GM18502 (cell line): ENCODE results near the gene SASH1.
A peak's percentile ranks its signal among the peaks of the same experiment; 100 is the strongest.

Experiments
- ATAC-seq: cut with Tn5 transposase; IDR thresholded peaks from one replicate; pipeline ENCODE4 v1.9.1; 2021; ENCODE audit warnings: mild to moderate bottlenecking; ENCODE audit not compliant: unreplicated experiment, poor library complexity

The SASH1 gene

DNA sequence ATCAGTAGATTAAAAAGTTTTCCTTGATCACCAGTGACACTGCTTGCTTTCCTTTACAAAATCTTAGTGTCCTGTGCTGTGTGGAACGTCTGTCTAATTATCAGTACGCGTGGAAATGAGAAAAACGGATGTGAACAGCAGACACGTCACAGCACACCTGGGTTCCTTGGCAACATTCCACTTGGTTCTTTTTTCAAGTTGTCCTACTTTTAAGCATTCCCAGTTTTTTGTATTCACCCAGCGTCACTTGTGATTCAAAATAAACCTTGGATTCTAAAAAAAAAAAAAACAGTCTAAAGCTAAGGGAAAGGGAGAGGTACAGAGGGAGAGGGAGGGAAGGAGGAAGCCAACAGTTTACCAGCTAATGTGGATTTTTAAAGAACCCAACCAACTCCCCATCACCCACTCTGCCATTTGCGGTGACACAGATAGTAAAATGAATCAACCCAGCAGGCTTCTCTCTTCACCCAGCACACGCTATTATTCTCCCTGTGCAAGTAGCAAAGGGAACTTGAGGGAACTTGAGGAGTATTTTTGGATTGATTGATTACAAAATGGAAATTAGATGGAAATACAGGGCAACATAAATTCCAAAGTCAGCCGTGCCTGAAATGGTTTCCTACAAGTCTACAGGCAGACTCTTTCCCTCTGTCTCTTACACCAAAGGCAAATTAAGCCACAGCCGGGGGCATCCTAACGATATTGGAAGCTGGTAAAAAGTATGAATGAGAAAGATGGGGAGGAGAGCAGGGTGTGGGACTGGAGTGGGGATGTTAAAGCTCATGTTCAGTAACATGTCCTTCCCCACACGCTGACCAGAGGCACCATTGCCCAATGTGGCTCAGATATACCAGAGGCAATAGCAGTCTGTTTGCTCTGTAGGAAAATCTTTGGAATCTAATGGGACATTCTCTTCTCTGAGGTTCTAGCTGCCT lies 129.8 kb downstream of the SASH1 start:
- ATAC-seq, result no peak

DNA sequence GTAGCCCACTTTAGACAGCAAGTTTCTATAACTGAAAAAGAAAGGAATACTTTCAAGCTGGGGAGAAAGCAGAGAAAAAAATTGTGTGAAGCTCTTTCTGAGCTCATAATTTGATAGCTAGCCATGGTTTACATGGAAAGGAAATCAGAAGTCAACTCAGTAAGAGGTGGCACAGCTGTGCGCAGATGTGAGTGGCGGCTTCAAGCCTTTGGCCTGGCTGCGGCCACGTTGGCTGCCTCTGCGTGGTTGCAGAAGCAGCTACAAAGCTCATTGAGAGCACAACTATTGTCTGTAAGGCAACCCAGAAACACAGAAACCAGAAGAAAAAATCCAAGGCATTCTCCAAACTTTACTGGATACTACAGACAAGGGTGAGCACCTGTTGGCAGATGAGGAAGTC lies 136.9 kb downstream of the SASH1 start:
- ATAC-seq, result no peak

DNA sequence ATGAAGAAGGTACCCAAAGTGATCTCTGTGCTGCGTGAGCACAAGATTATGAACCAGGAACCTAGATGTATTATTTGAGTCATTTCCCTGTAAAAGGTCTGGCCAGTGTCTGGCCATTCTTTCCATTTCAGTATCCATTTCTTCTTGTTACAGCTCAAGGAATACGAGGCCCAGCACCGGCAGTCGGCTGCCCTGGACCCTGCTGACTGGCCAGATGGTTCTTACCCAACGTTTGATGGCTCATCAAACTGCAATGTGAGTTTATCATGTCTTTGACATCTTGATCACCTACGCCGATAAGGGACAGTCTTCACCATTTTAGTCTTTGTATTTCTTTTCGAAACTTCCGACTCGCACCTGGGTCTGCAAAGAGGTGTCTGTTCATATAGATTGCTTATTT lies 144.8 kb downstream of the SASH1 start:
- ATAC-seq, result no peak

DNA sequence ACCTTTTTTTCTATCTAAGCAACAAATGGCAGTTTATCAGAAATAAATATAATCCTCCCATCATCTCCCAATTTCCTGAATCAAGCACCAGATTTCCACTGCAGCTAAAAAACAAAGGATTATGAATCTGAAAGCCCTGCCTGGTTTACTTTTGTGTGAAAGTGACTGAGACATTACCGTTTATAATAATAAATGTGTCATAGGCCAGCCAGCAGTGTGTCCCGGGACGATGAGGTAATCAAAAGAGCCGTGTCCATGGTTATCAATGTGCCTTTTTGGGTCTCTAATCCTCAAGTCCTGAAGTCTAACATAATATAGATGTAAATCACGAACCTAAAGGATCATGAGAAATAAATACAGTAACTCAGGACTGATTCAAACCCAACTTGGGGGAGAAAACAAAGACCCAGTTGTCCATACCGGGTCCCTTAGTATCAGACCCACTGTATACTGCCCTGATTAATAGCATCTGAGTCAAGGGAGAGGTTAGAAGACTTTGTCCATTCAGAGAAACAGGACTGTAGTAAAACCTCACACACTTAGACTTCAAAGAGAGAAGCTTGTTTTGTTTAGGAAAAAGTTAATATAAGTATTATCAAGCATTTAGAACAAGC lies 149.1 kb downstream of the SASH1 start:
- no peak for ATAC-seq

DNA sequence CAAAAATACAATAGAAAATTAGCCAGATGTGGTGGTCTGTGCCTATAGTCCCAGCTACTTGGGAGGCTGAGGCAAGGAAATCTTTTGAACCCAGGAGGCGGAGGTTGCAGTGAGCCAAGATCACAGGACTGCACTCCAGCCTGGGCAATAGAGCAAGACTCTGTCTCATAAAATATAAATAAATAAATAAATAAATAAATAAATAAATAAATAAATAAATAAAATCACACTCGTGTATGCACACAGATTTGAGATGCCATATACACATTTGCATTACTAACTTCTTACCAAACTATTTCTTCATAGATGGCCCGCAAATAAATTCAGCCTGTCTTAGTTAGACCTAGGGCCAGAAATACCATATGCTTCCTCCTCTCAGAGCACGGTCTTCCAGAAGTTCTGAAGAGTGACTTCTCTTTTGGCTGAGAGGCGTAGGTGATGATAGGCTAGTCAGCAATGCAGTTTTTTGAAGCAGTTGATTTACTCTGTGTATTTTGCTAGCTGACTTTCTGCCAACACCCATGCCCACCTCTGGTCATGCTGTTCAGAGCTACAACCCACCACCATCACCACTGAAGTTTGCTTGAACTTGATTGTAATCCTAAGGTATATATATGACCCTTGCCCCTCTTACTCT lies 150.1 kb downstream of the SASH1 start:
- no peak for ATAC-seq

DNA sequence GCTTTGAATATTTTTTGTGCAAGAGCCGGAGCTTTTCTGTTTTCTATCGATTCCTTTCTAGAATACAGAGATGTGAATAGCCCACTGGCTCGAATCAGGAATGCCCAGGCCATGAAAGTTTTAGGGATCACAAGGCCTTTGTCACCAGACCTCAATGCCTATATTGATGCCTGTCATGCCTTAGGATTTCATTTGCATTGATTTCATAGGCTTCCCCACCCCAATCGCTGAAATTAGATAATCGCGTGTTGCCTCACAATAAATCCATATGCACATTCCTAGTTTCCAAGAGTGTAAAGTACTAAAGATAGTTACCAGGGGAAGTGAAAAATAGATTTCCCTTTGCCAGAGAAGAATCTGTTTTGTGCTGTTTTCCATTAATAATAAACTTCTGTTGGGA lies 150.8 kb downstream of the SASH1 start:
- no peak for ATAC-seq

DNA sequence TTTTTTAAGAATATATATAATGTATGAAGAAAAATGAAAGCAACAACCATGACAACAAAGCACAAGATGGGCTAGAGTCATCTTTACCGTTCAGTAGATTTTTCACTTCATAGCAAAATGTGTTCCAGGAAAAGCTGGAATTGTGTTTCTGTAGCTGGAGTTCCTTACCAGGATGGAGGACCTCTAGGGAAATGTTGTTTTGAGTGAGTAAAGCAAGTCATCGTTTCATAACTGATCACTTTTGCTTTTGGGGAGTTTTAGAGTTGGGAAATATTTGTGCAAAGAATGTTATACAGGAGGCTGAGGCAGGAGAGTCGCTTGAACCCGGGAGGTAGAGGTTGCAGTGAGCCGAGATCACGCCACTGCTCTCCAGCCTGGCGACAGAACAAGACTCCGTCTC lies 151.6 kb downstream of the SASH1 start:
- no peak for ATAC-seq

DNA sequence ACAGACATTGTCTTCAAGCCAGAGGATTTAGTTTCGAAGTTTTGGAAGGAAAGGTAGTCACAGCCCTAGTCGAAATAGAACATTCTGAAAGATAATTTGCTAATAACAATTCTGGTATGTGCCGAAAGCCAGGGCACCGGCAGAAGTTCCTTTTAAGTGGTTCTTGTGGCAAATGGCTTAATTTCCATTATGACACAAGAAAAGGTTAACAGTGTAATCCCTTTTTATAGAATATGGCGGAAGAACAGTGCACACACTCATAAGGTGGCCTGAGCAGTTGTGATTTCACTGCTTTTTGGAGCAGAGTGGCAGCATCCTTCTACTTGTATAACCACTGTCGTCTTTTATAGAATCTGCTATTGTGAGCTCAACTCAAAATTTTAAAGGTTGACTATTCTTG lies 152.4 kb downstream of the SASH1 start:
- no peak for ATAC-seq

DNA sequence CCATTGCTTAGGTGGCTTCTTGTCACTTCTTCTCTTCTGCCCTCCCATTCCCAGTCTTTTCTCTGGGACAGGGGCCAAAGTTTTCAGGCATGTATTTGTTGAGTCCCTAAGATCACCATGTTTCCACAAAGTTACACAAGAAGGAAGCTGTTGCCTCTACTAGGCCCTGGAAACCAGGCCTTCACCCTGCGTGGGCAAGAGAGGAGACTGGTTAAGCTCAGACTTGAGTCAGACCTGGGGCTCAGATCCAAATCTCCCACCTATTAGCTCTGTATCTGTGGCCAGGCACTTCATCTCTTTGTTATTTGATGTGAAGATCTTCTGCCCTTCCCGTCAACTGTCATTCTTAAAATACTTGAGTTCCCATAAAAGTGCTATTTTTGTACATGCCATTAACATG lies 154.6 kb downstream of the SASH1 start:
- ATAC-seq, result no peak

DNA sequence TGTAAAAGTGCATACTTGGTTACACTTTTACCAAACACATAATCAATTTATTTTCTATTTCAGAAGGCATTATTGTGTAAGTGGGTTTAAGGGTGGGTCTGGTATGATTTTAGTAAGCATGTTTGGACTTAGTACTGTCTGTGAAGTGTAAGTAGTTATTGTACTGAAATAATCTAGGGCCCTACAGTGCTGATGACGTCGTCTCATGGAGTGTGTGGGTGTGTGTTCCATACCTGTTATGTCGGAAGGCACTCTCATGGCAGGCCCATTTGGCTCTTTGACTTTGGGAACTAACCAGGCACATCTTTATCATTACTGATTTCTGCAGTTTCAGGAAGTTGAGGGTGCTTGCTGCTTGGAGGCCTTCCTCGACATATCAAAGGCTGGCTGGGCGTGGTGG lies 155.1 kb downstream of the SASH1 start:
- ATAC-seq, result no peak

DNA sequence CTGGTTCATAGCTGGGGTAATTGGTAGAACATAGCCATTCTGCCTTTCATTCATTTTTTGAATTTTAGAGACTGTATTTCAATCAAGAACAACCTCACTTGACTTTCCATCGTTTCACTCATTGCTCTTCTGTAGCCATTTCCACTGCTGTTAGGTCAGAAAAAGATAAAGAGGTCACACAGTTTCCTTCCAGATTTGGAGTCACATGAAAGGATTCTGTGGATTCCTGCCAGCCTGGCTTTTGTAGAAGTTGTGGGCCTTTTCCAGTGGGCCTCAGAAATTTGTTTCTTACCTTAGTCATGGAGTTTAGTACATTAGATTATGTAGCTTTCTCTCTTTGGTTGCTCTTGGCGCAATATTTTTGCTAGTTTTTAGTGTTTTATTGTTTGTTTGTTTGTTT lies 157.8 kb downstream of the SASH1 start:
- ATAC-seq, result no peak

DNA sequence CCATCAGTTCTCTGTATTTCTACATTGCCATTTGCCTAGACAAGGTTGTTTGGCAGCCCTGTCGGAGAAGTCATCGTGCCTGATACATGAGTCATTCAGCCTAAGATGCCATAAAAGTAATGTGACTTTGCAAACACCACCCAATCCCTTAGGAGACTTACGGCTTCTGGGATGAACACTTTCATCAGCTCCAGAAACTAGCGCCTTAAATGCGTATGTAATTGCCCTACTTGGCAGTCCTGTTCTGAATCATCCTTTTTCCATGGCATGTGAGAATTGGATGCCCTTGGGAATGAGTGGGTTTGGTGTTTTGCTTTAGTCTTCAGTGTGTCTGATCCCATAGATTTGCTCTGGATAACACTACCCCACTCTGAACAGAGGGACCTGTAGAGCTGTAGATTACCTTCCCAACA lies 158.5 kb downstream of the SASH1 start:
- no peak for ATAC-seq

DNA sequence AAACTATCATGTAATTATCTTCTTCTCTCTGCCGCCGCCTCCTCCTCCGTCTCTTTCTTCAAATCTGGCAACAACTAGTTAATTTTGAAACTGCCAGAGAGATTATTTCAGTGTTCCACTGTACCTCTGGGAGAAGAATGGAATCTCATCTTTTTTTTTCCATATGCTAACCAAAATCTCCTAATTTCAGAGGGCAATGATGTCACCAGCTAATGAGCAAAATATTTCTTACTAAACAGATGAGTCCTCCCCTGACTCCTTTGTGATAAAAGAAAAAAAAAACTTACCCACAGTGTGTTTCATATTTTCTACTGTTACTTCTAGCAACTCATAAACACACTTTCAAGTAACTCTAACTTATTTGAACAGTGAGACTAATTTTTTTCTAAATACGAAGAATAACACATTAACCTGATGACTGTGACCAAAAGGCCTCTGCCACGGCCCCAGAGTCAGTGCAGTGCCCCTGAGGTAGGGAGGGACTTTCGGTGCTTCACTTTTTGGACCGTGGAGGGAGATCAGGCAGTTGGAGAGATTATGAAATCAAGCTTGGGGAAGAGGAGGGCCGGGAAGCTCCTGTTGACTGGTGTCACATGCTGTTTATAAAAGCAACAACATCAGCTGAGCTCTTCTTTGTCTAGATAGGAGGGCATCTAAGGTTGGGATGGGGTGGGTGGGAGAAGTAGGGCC lies 159.6 kb downstream of the SASH1 start:
- ATAC-seq, result no peak

DNA sequence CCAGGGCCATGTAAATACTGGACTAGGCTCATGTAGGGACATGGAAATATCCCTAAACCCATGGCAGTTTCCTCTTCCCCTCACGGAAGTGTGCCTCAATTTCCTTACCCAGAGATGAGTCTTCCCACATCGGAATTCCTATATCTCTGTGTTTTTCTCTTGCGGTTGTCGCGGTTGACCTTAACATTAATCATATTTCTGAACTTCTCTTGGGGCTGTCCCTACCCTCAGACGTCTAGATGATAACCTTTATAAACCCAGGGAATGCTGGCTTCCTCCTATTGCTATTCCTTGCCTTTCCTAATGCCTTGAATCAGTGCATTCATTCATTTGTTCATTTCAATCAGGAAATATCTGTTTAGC lies 160.1 kb downstream of the SASH1 start:
- no peak for ATAC-seq

DNA sequence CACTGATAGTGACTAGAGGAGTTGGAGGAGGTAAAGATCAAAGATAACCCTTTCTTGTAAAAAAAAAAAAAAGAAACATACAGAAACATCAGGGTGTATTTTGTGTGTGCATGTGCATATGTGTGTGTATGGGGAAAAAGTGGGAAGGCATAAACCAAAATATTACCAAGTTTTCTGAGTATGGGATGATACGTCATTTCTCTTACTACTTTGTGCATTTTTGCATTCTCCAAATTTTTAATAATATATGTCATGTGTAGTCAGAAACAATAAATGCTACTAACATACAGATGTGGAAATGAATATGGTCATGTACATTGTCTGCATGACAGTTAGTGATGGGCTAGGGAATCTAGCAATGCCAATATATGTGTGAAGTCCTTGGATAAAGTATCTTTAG lies 161.1 kb downstream of the SASH1 start:
- no peak for ATAC-seq

DNA sequence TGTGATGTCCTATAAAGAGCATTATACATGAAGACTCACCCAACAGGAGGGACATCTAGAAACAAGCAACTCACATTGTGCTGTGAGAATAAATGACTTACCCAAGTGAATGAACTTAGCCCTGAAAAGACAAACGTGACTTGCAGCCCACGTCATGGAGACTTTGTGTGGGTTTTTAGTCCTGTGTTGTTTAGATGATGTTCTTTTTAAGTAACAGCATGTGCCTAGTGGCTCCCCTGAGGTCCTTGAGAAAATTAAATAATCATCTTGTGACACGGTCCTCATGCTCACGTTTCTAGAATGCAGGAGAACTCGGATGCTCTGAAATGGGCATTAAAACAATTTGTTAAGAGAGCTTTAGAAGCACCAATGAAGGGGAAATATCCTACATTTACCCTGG lies 165.1 kb downstream of the SASH1 start:
- ATAC-seq, result no peak

DNA sequence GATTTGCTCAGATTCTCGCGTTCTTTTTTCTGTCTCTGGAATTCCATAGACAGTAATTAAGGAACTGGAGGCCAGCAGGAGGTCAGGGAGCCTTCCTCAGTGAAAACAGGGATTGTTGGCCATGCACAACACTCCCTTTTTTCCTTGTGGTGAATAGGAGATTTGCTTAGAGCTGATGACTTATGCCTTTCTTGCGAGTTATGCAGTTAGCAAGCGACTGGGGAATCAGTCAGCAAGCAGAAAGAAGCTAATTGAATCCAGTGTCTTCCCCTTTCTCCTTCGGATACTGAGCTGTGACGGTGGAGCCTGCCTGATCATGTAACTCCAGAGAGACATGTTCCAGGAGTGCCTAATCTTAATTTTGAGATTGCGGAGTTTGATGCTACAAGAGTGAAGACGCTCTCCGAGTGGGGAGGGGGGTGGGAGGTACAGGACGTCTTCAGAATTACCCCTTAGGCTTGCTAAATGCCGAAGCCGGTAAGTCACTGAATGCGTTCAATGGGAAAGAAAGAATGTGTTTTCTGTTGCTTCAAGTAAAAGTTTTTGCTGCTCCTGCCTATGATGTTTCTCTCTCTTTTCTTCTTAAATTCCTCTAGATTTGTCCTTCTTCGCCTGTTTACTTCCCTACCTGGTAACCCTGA lies 165.9 kb downstream of the SASH1 start:
- ATAC-seq, result no peak

DNA sequence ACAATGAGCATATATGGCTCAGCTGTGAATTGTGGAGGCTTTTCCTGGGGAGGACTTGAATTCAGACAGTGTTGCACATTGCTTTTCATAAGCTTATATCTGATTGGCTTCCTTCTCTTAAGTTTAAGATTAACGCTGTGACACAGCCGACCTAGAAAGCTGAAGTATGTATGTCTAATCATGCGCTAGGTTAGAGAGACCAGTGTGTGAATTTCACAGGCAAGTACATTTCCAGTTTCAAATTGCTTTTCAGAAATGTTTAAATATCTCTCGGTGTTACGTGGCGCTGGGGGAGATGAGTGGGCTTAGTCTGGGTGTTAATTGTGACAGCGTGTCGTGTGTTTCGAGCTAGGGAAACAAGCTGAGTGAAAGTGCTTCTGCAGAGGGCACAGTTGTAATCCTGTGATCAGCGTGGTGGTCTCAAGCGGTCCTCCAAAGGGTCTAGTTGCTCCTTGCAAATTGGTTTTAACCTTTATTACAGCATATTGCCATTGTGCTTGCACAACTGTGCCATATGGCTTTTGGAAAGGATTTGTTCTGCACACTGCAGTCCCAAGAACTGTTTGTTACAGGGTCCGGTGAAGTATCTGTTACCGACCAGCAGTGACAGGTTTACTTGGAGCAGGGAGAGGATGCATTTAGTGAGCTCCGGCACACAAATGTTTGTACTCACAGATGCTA lies 166.6 kb downstream of the SASH1 start:
- ATAC-seq, result no peak

DNA sequence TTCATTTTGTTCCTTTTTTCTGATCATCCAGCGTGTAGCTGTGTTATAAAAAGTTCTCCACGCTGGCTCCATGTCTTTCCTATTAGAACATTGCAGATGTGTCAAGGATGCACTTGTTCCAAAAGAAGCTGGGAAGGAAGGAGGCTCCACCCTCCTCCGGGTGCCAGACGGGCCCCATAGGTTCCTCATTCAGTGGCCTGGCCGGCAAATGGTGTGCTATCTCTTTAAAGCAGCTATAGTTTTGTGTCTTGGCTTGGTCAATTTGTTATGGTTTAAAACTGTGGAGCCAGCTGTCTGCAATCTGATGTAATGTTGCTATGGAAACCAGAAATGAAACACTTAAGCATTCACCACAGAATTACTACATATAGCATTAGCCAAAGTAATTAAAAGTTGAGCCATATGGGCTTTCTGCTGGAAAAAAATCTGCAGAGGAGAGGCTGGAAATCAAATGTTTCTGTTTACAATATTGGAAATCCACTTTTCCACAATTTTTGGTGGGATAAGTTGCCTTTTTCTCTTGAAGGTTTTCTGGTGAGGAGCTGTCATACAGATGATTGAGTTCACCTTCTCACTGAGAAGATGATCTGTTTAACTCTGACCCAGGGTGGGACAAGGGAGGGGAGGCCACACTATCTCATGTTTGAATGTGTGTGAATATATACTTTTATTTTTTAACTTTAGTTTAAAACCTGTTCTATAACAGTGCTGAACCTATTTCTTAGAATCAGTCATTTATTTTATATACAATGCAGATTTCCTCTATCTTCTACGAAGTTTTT lies 167.4 kb downstream of the SASH1 start:
- peak; percentile 66 for ATAC-seq
